SKM-1 treated with dmso at 0.1 percent for 144 hours (cell line): ENCODE results near the gene TUBA3D.
"Not testable (repeated sequence)": the region's sequence is repeated elsewhere in the genome, so short reads cannot be mapped to it uniquely, and the experiment has no call there.

ENCODE experiments used
- DNase-seq: peaks from one replicate; lab custom pipeline; 2025; ENCODE audit not compliant: unreplicated experiment; lab: John Stamatoyannopoulos, UW

TUBA3D gene

DNA sequence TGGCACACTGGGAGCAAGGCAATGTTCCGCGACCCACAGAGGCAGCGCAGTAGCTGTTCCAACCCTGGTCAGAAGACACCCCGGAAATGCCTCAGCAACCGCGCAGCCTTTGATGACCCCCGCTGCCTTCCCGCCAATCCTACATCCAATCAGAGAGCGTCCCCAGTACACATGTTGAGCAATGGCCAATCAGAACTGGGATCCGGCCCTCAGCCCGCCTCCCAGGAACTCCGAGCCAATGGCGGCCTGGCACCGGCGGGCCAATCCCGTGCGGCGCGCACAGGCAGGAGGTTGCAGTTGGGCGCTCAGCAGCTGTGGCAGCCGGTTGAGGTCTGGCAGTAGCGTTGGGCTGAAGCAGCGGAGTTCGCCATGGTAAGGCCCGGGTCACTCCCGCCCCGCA is at the start of gene TUBA3D:
Gene TUBA3D, plus strand, starts transcription at position 289 of the 400 bp plus-strand sequence. Its CDS starts 81 bp downstream, at position 370.
- DNase-seq = no peak

DNA sequence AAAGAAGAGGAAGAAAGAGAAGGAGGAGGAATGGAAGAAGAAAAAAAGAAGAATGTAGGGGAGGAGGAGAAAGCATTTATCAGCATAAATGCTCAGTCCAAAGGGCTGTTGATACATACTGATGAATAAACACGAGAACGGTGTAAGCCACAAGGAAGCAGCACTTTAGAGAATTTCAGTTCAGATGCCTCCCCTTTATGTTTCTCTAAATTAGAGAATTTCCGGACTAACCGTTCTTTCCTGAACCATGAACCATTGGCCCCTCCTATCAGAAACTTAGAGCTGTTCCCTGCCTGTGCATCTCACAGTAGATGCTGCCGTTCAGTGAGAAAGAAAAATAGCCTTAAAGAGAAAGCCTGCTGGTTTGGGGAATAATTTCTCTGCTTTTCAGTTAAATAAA is 49.2 kb upstream of the TUBA3D start:
- DNase-seq = no peak

DNA sequence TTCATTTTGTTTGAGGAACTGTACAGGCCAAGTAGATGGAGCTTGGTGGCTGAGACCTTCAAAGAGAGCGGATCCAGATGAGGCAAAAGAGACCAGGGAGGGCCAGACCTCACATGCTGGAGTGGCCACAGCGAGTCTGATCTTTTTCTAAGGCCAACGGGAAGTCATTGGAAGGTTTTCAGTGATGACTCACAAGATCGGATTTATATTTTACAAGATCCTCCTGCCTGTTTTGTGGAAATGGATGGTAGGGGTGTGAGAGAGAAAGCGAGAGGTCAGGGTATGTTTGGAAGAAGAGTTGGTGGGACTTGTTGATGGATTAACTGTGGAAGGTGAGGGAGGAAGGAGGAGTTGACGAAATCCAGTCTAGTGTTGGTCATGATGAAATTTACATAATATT is 44.6 kb upstream of the TUBA3D start:
- no peak for DNase-seq

DNA sequence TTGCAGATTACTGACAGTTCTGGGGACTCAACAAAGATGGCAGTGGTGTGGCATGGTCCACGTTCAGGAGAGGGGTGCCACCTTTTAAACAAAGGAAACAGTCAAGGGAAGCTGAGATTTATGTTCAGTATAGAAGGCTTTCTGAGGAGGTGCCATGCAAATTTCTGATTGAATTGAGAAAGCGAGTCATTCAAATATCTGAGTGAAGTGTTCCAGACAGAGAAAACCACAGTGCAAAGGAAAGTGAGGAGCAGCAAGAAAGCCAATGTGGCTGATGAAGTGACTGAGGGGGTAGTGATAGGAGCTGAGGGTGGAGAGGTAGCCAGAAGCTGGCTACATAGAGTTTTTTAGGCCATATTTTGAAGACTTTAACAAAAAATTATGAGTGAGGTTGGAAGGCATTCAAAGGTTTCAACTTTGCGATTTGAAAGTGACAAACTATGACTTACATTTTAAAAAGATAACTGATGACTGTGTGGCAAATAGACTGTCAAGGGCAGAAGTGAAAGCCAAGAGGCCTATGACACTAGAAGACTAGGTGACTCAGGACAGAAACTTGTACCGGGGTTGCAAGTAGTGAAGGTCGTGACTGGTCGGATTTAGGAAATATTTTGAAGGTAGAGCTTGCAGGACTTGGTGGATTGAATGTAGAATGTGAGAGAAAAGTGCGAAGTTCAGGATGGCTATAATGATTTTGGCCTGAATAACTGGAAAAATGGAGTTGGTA is 35.0 kb upstream of the TUBA3D start:
- not testable (repeated sequence) for DNase-seq

GRCh38 chr2:131444736-131445514 is 31.0 kb upstream of the TUBA3D start:
- DNase-seq = not testable (repeated sequence)

- not testable (repeated sequence) for DNase-seq
Measured at GRCh38 chr2:131445515-131445797, 30.5 kb upstream of the TUBA3D start.

GRCh38 chr2:131445896-131446295 is 30.0 kb upstream of the TUBA3D start:
- no peak for DNase-seq

GRCh38 chr2:131447981-131448380 is 27.9 kb upstream of the TUBA3D start:
- not testable (repeated sequence) for DNase-seq

- DNase-seq = not testable (repeated sequence)
Measured at GRCh38 chr2:131451265-131451949, 24.5 kb upstream of the TUBA3D start.

DNA sequence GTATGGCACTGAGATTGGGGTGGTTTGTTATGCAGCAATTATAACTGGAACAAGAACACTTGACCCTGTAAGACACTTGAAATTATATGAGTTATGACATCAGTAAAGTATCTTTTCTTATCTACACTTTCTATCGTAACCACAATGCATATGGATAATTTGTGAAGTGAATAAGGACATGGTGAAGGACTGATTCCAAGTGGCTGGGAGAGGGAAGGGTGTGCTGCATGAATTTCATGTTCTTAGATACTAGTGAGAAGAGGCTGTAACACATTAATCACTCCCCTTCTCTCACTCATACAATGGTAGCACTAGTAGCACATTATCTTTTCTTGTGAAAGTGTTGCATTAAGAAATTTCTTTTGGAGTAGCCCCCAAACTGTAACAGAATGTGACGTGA is 21.0 kb upstream of the TUBA3D start:
- DNase-seq = not testable (repeated sequence)

GRCh38 chr2:131467722-131468121 is 8.2 kb upstream of the TUBA3D start:
- DNase-seq = not testable (repeated sequence)

DNA sequence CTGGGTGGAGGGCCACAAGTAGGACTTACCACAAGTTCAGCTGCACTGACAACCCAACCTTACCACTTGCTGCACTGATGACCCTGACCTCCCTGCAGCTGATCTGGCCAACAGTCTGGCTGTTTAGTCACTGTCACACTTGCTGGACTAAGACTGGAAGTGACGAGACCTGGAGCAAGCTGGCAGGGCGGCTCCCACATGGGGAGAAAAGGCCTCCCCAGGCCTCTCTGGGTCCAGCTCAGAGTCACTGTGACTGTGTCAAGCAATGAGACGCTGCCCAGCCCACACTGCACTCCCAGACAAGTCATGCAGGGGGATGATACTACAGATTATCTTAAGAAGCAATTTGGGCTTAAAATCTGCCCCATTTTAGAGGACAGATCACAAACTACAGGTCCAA is 5.0 kb upstream of the TUBA3D start:
- not testable (repeated sequence) for DNase-seq

GRCh38 chr2:131471624-131472023 is 4.3 kb upstream of the TUBA3D start:
- DNase-seq = not testable (repeated sequence)

DNA sequence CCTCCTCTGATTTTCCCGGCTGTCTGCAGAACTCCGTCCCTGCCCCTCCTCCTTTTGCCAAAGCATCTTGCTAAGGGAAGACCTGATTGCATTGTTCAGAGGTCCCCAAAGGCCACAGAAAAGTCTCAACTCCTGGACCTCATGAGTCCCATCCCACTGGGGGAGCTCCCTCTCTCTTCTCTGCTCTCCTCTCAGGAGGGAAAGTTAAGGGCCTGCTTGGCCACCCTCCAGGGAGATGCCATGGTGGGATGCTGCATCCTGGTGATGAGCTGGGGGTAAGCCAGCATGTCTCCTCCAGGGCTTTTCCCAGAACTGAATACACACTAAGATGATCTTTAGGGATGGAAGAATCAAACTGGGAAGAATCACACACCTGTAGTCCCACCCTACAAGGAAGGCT is 2.7 kb upstream of the TUBA3D start:
- not testable (repeated sequence) for DNase-seq

DNA sequence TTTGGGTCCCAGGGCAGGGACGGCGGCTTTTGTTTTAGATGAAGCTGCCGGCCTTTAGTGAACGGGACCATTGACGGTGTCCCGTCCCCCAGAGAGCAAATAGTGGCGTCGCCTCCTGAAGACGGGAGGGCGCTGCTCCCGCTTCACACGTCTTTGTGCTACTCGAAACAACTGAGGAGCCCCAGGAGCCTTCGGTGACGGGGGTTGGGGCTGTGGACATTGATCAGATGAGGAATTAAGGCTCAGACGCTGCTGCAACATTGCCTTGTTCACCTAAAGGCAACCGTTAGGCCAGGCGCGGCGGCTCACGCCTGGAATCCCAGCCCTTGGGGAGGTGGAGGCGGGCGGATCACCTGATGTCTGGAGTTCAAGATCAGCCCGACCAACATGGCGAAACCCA is 444 bp downstream of the TUBA3D start:
- not testable (repeated sequence) for DNase-seq

DNA sequence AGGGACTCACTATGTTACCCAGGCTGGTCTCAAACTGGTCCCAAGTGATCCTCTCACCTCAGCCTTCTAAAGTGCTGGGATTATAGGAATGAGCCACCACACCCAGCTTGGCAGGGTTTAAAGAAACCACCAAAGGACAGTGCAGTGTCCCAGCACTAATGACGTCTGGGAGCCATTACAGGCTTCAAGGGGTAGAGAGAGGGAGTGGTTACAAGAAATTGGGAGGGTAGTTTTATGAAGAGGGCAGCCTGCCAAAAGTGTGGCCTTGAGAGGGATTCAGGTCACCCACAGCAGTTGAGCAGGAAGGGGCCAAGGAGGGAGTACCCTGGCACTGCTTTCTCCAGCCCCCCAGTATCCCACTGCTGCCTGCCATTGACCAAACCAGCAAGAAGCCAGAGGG is 1.3 kb downstream of the TUBA3D start:
- not testable (repeated sequence) for DNase-seq

DNA sequence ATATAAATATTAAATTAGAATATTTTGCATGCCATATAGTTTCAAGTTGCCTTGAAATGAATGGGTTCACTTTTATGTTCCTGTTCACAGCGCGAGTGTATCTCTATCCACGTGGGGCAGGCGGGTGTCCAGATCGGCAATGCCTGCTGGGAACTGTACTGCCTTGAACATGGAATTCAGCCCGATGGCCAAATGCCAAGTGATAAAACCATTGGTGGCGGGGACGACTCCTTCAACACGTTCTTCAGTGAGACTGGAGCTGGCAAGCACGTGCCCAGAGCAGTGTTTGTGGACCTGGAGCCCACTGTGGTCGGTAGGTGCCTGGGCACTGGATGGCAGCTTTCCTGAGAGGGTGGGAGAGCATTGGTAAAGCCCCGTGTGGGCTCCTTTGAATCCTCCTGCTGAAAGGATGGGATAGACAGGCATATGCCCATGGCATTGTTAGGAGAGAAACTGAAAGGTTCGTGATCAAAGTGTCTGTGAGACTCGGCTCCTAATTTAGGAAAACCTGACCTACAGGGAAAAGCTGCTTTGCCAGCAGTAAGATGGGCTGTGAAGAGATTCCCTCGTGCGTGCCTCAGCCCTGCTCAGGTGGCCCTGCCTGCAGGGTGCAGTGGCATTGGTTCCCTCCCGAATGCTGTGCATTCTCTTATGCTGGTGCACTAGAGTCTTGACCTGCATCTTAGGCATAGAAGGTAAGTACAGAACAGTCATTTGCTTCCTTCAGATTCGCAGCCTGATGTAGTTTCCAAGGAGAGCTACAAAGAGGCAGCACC is 2.3 kb downstream of the TUBA3D start:
- not testable (repeated sequence) for DNase-seq

- DNase-seq = not testable (repeated sequence)
Measured at GRCh38 chr2:131478850-131479461, 3.0 kb downstream of the TUBA3D start.

GRCh38 chr2:131480351-131480750 is 4.4 kb downstream of the TUBA3D start:
- not testable (repeated sequence) for DNase-seq

DNA sequence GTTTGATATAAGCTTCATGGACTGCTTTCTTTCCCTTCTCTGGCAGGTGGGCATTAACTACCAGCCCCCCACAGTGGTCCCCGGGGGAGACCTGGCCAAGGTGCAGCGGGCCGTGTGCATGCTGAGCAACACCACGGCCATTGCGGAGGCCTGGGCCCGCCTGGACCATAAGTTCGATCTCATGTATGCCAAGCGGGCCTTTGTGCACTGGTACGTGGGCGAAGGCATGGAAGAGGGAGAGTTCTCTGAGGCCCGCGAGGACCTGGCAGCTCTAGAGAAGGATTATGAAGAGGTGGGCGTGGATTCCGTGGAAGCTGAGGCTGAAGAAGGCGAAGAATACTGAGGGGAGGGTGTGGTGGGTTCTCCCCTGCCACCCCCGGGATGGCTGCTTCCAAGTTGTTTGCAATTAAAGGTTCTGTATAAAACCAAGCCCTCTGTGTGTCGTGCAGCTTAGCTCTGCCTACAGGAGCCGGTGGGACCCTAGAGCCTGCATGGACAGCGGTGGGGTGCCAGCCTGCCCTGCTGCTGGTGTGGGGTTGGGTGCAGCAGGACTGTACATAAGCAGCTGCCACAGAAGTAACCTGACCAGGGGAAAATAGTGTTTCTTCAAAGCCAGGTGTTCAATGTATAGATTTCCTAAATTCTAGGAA is 6.7 kb downstream of the TUBA3D start:
- not testable (repeated sequence) for DNase-seq
